SJSA1 (cell line): ENCODE data around the gene GANC. TPM values are rescaled to one million over a fixed set of nuclear protein-coding genes. Genes with fewer than 3 reads are reported as not detected.

Source experiments
- DNase-seq, 2 experiments: peaks; one replicate each; pipeline ENCODE4 v3.0.0-alpha.2; 2015 to 2020; ENCODE audit warnings: low spot score in 2 of 2, low read depth in 1 of 2
- H3K27ac ChIP-seq: fragments of 250-450 bp; sonication (Bioruptor Pico); 2 replicates; pipeline ENCODE4 v1.5.1; 2020; ENCODE audit warnings: mild to moderate bottlenecking, moderate library complexity
- H3K27me3 ChIP-seq: fragments of 250-450 bp; sonication (Bioruptor Pico); replicated peaks from 2 replicates; pipeline ENCODE4 v1.5.1; 2020; ENCODE audit warnings: mild to moderate bottlenecking, moderate library complexity
- H3K36me3 ChIP-seq: fragments of 250-450 bp; sonication (Bioruptor Pico); 2 replicates; pipeline ENCODE4 v1.5.1; 2020; ENCODE audit warnings: mild to moderate bottlenecking
- H3K4me1 ChIP-seq: fragments of 250-450 bp; sonication (Bioruptor Pico); replicated peaks from 2 replicates; pipeline ENCODE4 v1.6.1; 2021; ENCODE audit warnings: mild to moderate bottlenecking
- H3K4me3 ChIP-seq: fragments of 250-450 bp; sonication (Bioruptor Pico); 2 replicates; pipeline ENCODE4 v1.5.1; 2020; ENCODE audit warnings: mild to moderate bottlenecking
- H3K9me3 ChIP-seq: fragments of 250-450 bp; sonication (Bioruptor Pico); replicated peaks from 2 replicates; pipeline ENCODE4 v1.5.1; 2020; ENCODE audit warnings: mild to moderate bottlenecking
- total RNA-seq: library from RNA; depleted of rRNA; stranded (reverse); fragments of >200 nt; shearing (Covaris generic); gene quantifications from 2 replicates; pipeline ENCODE4 v1.2.3, GENCODE V29; 2014

GANC gene
- total RNA-seq, 1 experiment from 2014 or later = 19.7 TPM

DNA sequence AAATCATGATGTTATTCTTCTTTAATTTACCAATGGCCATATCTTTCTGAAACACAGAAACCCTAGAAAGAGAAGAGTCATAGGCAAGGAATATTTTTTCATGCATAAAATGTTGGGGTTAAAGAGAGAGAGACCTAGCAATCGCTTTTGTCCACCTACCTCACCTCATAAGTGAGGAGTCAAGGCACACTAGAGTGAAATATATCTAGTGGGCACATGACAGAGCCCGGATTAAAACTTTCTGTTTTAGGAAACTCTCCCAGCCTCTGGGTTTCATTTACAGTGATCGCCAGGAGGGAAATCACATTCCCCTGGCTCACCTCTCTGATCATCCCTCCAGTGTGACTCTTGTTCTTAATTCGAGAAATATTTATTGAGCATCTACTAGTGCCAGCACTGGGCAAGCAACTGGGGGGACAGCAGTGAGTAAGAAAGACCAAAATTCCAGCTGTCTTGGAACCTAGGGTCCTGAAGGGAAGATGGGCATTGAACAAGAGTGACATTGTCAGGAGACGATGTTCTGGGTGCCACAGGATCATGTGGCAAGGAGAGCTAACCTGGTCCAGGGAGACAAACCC, 87.6 kb downstream of the GANC start:
- Histone ChIP-seq H3K4me3 (no peak overlapping the region), H3K4me1 (no peaks in the 10 kb centered on the region), H3K27ac (no peak overlapping the region), H3K27me3 (no peaks in the 10 kb centered on the region), H3K9me3 (no peaks in the 10 kb centered on the region), H3K36me3 (no peaks in the 10 kb centered on the region)
- DNase-seq = no peak

DNA sequence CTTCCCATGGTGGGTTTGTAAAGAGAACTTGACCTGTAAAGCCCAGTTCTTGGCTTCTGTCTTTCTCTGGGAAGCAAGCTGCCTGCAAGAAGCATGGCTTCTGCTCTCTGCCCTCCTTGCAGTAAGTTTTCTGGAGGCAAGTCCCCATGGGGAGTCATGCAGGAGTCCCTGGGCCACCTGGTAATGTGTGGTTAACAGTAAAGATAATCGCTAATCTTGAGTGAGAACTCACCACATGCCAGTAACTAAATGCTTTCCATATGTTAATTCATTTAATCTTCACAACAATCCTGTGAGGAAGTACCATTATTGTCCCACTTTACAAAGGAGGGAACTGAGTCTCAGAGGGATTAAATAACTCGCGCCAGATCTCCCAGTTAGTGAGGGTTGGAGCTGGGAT, 90.5 kb downstream of the GANC start:
- no peaks in the 10 kb centered on the region for H3K9me3 ChIP-seq
- no peak overlapping the region for H3K27ac ChIP-seq
- H3K4me1 ChIP-seq = no peaks in the 10 kb centered on the region
- H3K4me3 ChIP-seq = no peak overlapping the region
- no peaks in the 10 kb centered on the region for H3K27me3 ChIP-seq
- no peak for DNase-seq
- no peaks in the 10 kb centered on the region for H3K36me3 ChIP-seq

DNA sequence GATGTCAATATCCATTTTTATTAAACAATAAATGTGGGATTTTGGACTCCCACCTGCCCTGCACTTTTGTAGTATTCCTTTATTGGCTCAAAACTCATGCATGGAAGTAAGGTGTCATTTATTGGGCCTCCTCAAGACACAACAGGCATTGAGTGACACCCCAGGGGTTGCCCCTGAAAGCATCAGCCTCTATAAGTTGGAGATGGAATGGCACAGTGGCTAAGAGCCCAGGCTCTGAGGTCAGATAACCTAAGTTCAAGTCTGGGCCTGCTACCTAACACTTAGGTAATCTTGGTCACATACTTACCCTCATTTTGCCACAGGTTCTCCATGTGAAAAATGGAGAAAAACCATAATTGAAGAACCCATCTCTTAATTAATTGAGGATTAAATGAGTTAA, 90.9 kb downstream of the GANC start:
- Histone ChIP-seq H3K4me1 (no peaks in the 10 kb centered on the region), H3K4me3 (no peak overlapping the region), H3K27me3 (no peaks in the 10 kb centered on the region), H3K36me3 (no peaks in the 10 kb centered on the region), H3K27ac (no peak overlapping the region), H3K9me3 (no peaks in the 10 kb centered on the region)
- no peak for DNase-seq

DNA sequence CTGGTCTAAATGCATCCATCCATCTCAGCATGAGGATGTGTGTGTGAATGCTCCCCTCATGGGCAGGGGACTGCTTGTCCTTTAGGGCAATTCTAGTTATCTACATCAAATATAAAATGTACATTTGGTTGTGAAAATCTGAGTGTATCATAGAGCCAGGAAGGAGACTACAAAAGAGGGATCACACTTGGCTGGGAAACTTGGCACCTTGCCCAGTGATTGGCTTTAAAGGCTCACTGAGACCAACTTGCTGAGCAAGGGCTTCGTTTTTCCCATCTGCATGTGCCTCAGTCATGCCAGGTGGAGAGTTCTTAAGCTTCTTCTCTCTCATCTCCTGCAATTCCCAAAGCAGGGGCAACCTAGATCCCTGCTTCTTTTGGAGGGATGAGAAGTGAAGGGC, 91.5 kb downstream of the GANC start:
- no peaks in the 10 kb centered on the region for H3K9me3 ChIP-seq
- no peak for DNase-seq

DNA sequence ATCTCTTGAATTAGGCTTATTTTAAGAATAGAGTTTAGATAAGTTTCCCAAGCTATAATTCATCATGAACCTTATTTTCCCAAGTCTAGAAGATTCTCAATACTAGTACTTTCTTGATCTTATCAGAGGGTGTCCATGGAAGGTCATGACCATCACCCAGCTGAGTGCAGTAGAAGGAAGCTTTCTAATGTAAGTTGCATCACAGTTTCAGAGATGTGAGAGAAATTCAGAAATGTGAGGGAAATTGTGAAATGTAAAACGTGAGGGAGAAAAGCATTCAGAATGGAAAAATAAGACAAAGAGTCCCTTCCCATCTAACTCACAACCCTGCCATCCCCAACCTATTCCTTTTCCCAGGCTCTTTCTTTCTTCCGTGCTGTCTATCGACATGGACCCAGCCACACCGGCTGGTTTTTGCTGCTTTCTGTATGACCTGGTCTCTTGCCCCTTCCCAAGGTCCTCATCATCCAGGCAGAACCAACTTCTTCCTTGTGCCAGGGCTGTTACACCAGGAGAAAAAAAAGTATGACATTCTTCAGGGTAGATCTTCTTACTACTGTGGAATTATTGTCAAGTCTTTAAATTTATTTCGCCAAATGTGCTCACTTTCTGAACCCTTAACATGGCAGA, 93.0 kb downstream of the GANC start:
- no peaks in the 10 kb centered on the region for H3K4me1 ChIP-seq
- no peak overlapping the region for H3K4me3 ChIP-seq
- DNase-seq = no peak
- H3K27me3 ChIP-seq = no peaks in the 10 kb centered on the region
- H3K36me3 ChIP-seq = no peaks in the 10 kb centered on the region
- H3K27ac ChIP-seq = no peak overlapping the region
- H3K9me3 ChIP-seq = no peaks in the 10 kb centered on the region

More for the DNA sequence above, 91.5 kb downstream of the GANC start:
- Histone ChIP-seq H3K27me3 (no peaks in the 10 kb centered on the region), H3K4me3 (no peak overlapping the region), H3K27ac (no peak overlapping the region), H3K4me1 (no peaks in the 10 kb centered on the region), H3K36me3 (no peaks in the 10 kb centered on the region)

DNA sequence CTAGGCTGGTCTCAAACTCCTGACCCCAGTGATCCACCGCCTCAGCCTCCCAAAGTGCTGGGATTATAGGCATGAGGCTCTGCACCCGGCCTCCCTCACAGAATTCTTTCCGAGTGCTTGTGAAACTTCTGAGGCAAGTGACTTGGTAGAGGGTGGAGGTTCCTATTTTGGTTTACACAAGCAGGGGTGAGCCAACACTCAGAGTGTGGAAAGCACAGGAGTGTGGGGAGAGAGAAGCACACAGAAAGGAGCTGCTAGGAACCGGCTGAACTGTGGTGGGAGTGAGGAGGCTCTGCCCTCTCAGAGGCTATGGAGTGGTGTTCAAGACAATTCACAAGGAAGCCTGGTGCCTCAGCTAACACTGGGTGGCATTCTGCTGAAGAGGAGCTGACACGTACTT, 94.0 kb downstream of the GANC start:
- H3K27me3 ChIP-seq = no peaks in the 10 kb centered on the region
- no peak for DNase-seq
- H3K9me3 ChIP-seq = no peaks in the 10 kb centered on the region
- no peaks in the 10 kb centered on the region for H3K4me1 ChIP-seq
- H3K36me3 ChIP-seq = no peaks in the 10 kb centered on the region
- H3K27ac ChIP-seq = no peak overlapping the region
- H3K4me3 ChIP-seq = no peak overlapping the region

DNA sequence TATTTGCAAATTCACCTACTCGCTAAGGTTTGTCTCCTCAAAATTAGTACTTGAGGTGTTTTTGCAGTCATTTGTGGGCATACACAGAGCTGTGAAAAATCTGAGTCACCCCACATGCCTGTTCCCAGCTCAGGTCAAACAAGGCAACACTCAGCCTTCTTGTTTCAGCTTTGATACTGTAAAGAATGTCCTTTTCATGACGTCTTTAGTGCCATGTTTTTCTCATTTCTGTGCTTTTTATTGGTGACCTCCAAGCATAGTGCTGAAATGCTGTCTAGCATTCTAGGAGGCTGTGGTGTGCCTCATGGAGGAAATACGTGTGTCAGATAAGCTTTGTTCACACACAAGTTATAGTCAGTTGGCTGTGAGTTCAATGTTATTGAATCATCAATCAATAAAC, 95.1 kb downstream of the GANC start:
- no peak for DNase-seq
- Histone ChIP-seq H3K4me1 (no peaks in the 10 kb centered on the region), H3K27me3 (no peaks in the 10 kb centered on the region), H3K9me3 (no peaks in the 10 kb centered on the region), H3K36me3 (no peaks in the 10 kb centered on the region), H3K27ac (no peak overlapping the region), H3K4me3 (no peak overlapping the region)

DNA sequence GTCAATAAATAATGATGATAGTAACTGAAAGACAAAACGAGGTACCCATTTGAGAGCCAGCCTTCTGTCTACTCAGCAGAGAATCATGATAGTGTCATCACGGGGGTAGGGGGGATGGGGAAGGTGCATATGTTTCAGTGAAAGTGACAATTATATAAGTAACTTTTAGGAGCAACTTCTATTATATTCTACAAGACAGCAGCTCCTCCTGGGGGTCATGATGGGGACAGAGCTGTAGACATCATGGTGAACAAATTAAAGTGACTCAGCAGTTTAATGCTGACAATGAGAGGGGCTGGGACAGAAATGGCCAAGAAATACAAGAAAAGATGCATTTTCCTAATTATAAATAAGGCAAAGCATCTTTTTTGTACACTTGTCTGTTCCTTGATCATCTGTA, 98.1 kb downstream of the GANC start:
- Histone ChIP-seq H3K4me1 (no peaks in the 10 kb centered on the region), H3K27ac (no peak overlapping the region), H3K9me3 (no peaks in the 10 kb centered on the region), H3K36me3 (no peaks in the 10 kb centered on the region), H3K27me3 (no peaks in the 10 kb centered on the region), H3K4me3 (no peak overlapping the region)
- DNase-seq = no peak

DNA sequence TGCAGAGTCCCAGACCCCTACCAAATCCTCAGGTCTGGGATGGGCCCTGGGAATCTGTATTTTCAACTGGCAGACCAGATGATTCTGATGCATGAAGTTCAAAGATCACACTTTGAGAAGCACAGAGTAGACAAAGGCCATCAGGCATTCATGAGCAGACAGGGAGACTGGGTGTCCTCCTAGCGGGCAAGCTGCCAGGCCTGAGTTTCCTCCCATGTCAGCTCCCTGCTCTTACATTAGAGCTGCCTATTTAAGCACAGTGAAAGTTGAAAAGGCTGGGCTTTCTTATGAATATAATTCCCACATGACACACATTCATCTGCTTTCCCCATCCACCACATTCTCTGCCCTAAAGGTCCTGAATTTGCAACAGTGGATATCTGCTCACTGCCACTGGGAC, 100.3 kb downstream of the GANC start:
- H3K27ac ChIP-seq = no peak overlapping the region
- H3K36me3 ChIP-seq = no peaks in the 10 kb centered on the region
- no peaks in the 10 kb centered on the region for H3K4me1 ChIP-seq
- H3K4me3 ChIP-seq = no peak overlapping the region
- no peaks in the 10 kb centered on the region for H3K9me3 ChIP-seq
- no peaks in the 10 kb centered on the region for H3K27me3 ChIP-seq
- no peak for DNase-seq

DNA sequence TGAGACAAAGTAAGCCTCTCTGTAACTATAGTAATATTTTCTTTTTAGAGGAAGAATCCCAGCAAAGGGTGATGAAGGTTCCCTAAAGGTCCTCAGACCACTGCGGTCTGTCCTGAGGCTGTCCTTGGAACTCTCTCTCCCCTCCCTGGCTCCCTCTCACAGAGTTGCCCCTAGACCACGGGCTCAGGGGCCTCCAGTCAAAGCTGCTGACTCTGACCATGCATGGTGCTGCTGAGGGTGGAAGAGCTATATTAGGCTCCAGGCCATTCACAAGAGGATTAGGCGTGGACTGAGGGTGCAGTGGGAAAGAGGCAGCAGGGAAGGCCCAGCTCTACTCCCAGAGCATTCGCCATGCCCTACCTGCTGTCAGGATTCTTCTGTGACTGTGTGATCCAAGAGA, 100.9 kb downstream of the GANC start:
- Histone ChIP-seq H3K27me3 (no peaks in the 10 kb centered on the region), H3K4me3 (no peak overlapping the region), H3K27ac (no peak overlapping the region), H3K4me1 (no peaks in the 10 kb centered on the region), H3K9me3 (no peaks in the 10 kb centered on the region), H3K36me3 (no peaks in the 10 kb centered on the region)
- DNase-seq = no peak

DNA sequence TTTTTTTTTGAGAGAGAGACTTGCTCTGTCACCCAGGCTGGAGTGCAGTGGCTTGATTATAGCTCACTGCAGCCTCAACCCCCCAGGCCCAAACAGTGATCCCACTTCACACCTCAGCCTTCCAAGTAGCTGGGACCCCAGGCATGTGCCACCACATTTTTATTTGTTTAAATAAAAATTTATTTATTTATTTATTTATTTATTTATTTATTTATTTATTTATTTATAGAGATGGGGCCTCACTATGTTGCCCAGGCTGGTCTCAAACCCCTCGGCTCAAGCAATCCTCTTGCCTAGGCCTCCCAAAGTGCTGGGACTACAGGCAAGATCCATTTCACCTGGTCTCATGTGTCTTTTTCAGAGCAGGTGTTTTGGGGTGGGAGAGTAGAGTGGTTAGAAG, 101.8 kb downstream of the GANC start:
- H3K27ac ChIP-seq = no peak overlapping the region
- no peaks in the 10 kb centered on the region for H3K36me3 ChIP-seq
- H3K27me3 ChIP-seq = no peaks in the 10 kb centered on the region
- no peak for DNase-seq
- H3K4me1 ChIP-seq = no peaks in the 10 kb centered on the region
- H3K4me3 ChIP-seq = no peak overlapping the region
- no peaks in the 10 kb centered on the region for H3K9me3 ChIP-seq

DNA sequence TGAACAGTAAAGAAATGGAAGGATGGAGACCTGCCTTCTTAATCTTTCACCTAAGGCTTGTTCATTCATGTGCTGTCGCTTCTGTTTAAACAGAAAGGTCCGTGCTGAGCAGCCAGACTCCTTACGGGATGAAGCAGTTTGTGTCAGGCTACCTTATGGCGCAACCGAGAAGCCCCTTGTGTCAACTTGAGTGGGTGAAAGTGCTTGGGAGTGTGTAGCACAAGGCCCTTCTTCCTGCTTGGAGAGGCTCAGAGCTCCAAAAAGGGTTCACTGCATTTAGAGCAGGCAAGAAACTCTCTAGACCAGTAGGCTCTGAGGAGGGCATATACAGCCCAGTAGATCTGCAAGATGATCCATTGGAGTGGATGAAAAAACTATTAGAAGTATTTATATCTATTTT, 102.3 kb downstream of the GANC start:
- H3K27me3 ChIP-seq = no peaks in the 10 kb centered on the region
- no peak for DNase-seq
- no peak overlapping the region for H3K4me3 ChIP-seq
- no peaks in the 10 kb centered on the region for H3K4me1 ChIP-seq
- H3K36me3 ChIP-seq = no peaks in the 10 kb centered on the region
- no peaks in the 10 kb centered on the region for H3K9me3 ChIP-seq
- H3K27ac ChIP-seq = no peak overlapping the region

DNA sequence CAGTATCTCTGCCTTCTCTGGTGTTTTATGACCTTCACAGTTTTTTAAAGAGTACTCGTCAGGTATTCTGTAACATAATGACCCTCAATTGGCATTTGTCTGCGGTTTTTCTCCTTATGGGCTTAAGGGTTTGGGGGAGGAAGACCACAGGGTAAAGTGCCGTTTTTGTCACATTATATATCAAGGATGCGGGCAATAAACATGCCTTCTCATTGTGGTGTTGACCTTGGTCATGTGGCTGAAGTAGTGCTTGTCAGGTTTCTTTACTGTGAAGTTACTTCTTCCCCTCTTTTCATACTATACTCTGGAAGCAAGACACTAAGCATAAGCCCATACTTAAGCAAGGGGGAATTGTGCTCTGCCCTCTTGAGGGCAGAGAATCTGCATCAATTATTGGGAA, 102.9 kb downstream of the GANC start:
- Histone ChIP-seq H3K27me3 (no peaks in the 10 kb centered on the region), H3K36me3 (no peaks in the 10 kb centered on the region), H3K4me3 (no peak overlapping the region), H3K27ac (no peak overlapping the region), H3K9me3 (no peaks in the 10 kb centered on the region), H3K4me1 (no peaks in the 10 kb centered on the region)
- no peak for DNase-seq

DNA sequence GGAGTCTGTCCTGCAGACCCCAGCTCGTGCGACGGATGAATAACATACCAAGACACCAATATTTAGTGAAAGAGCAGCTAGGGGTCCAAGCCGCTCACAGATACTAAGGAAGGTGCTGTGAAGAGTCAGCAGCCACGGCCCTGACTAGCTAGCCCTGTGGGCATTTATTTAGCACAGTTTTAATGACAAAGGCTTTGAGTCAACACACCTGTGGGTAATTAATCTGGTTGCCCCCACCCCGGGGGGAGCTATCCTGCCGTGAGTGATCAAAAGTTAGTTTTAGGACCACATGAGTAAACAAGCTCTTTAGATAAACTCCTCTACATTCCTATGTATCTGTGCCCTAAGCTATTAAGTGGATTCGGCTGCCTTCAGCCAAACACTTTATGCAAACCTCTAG, 105.0 kb downstream of the GANC start:
- no peak for DNase-seq
- H3K4me1 ChIP-seq = no peaks in the 10 kb centered on the region
- H3K4me3 ChIP-seq = no peak overlapping the region
- H3K36me3 ChIP-seq = no peaks in the 10 kb centered on the region
- no peaks in the 10 kb centered on the region for H3K9me3 ChIP-seq
- no peaks in the 10 kb centered on the region for H3K27me3 ChIP-seq
- no peak overlapping the region for H3K27ac ChIP-seq

DNA sequence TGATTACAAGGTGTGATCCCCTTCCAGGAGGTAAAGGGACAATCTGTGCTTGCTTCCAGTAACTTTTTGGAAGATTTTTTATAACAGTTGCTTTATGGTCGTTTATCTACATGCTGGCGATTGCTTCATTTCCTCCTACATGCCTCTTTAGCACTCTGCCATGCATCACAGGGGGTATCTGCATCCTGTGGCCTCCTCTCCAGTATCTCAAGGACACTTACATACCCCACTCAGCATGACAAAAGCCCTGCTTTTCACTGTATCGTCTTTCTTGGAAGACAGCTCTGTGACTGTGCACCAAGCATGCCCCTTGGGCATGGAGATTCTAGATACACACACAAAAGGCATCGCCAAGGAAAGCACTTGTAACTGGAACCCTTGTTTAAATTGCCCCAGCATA, 111.6 kb downstream of the GANC start:
- Histone ChIP-seq H3K27ac (no peak overlapping the region), H3K36me3 (no peaks in the 10 kb centered on the region)
- DNase-seq = no peak

More for the DNA sequence above, 111.6 kb downstream of the GANC start:
- H3K4me3 ChIP-seq = no peak overlapping the region
- no peaks in the 10 kb centered on the region for H3K27me3 ChIP-seq
- 0 out of 2 replicates have a peak, but pooled peaks cover 3% of the 10 kb centered on the region for H3K4me1 ChIP-seq
- no peaks in the 10 kb centered on the region for H3K9me3 ChIP-seq
